H1 (cell line): ENCODE data around the gene ARTN. TPM values are rescaled to one million over a fixed set of nuclear protein-coding genes. Genes with fewer than 3 reads are reported as not detected.

ENCODE experiments used
- CHD7 ChIP-seq: fragments of 300-600 bp; sonication (generic); IDR thresholded peaks from 2 replicates; pipeline ENCODE4 v1.7.1; 2012; ENCODE audit warnings: low read length, moderate library complexity, mild to moderate bottlenecking, inconsistent platforms; ENCODE audit not compliant: insufficient replicate concordance
- CREB1 ChIP-seq: IDR thresholded peaks from 2 replicates; pipeline ENCODE4 v1.6.1; 2012; ENCODE audit warnings: inconsistent platforms
- EP300 ChIP-seq, 2 experiments: IDR thresholded peaks; 1 replicate in 1 of 2; 2 replicates in 1 of 2; pipeline ENCODE4 v1.6.1; 2011 to 2012; ENCODE audit warnings: low read depth in 2 of 2, low read length in 2 of 2, mild to moderate bottlenecking in 2 of 2, borderline replicate concordance in 1 of 2, inconsistent platforms in 1 of 2, moderate library complexity in 1 of 2
- EZH2 ChIP-seq: fragments of 200-600 bp; sonication (generic); IDR thresholded peaks from 2 replicates; pipeline ENCODE4 v1.7.1; 2012; ENCODE audit warnings: low read depth, mild to moderate bottlenecking, moderate library complexity, low read length, inconsistent platforms; ENCODE audit not compliant: severe bottlenecking
- GABPA ChIP-seq: IDR thresholded peaks from 2 replicates; pipeline ENCODE4 v1.6.1; 2011; ENCODE audit warnings: mild to moderate bottlenecking, low read length, moderate library complexity, borderline replicate concordance; ENCODE audit not compliant: insufficient read depth
- JUN ChIP-seq: IDR thresholded peaks from 2 replicates; pipeline ENCODE4 v1.6.1; 2011; ENCODE audit warnings: low read depth, mild to moderate bottlenecking, improper control_type of control experiment, low read length
- KDM5A ChIP-seq: fragments of 200-600 bp; IDR thresholded peaks from 2 replicates; pipeline ENCODE4 v1.7.1; 2012; ENCODE audit warnings: mild to moderate bottlenecking, low read length, inconsistent platforms, mixed read lengths
- POU5F1 ChIP-seq: IDR thresholded peaks from 2 replicates; pipeline ENCODE4 v1.6.1; 2011; ENCODE audit warnings: low read depth, mild to moderate bottlenecking, low read length, moderate library complexity
- SRF ChIP-seq: IDR thresholded peaks from 2 replicates; pipeline ENCODE4 v1.6.1; 2011; ENCODE audit warnings: mild to moderate bottlenecking, low read depth, low read length, moderate library complexity
- SUZ12 ChIP-seq: fragments of 200-600 bp; sonication (generic); IDR thresholded peaks from 2 replicates; pipeline ENCODE4 v1.6.1; 2012; ENCODE audit warnings: mild to moderate bottlenecking, inconsistent platforms, low read length, moderate library complexity, mixed read lengths
- ZNF274 ChIP-seq: IDR thresholded peaks from 2 replicates; pipeline ENCODE4 v1.7.0; 2012; ENCODE audit warnings: low read length, borderline replicate concordance; ENCODE audit errors: extremely low read depth
- polyA plus RNA-seq, 7 experiments: library from polyadenylated mRNA; depleted of rRNA in 3 of 7; stranded (reverse) in 5 of 7; unstranded in 2 of 7; fragments of >200 nt in 5 of 7; fragments of 200-250 nt in 2 of 7; gene quantifications; 1 replicate in 5 of 7; 2 replicates in 1 of 7; 4 replicates in 1 of 7; pipeline versions ENCODE4 v1.2.1 to v1.2.3, GENCODE V29; 2011 to 2013; ENCODE audit warnings: missing spikeins in 2 of 7, mixed read lengths in 2 of 7
- total RNA-seq: library from RNA; stranded (reverse); fragmentation: NEBNext Ultra II Directional; extraction: Animal tissue kit (Norgen Biotek cat#: 25700); gene quantifications from 2 replicates; pipeline ENCODE4 v1.2.1, GENCODE V29; 2021

The ARTN gene
- total and polyA plus RNA-seq, 2 of the 8 experiments (the other 6 are each of a cell fraction or from before 2014, with no cell fraction given) = 13.5 to 22.7 TPM

- TF ChIP-seq CHD7 (no peak), SRF (no peak), ZNF274 (no peak), JUN (no peak), EP300 (IDR thresholded peaks at IDR 0.05; ENCODE audit: borderline replicate concordance in 1 of 2, low read depth in 2 of 2, low read length in 2 of 2) (no peak), GABPA (no peak), CREB1 (no peak), KDM5A (no peak), SUZ12 (no peak), EZH2 (no peak), POU5F1 (no peak)
Observed at GRCh38 chr1:43898981-43899380, 34.6 kb upstream of the ARTN start (continued).
